Cardiac fibroblast (primary cell): ENCODE measurements around the gene LHFPL2.
A peak's percentile ranks its signal among the peaks of the same experiment; 100 is the strongest.
"Not testable (repeated sequence)": the region's sequence is repeated elsewhere in the genome, so short reads cannot be mapped to it uniquely, and the experiment has no call there.

Experiments
- DNase-seq, 2 donors: peaks; one replicate each; pipeline versions ENCODE4 v3.0.0 to v3.0.0-alpha.2; 2010; ENCODE audit warnings: low read depth in 2 of 2
- H3K4me3 ChIP-seq, 2 donors: replicated peaks in 1 of 2; 1 replicate in 1 of 2; 2 replicates in 1 of 2; pipeline ENCODE4 v1.5.1; 2011; ENCODE audit warnings: low read depth in 2 of 2, low read length in 2 of 2, mild to moderate bottlenecking in 2 of 2, moderate library complexity in 1 of 2
- CTCF ChIP-seq: IDR thresholded peaks from one replicate; pipeline ENCODE4 v1.5.1; 2011; ENCODE audit warnings: low read depth, mild to moderate bottlenecking, low read length, inconsistent platforms

The LHFPL2 gene

DNA sequence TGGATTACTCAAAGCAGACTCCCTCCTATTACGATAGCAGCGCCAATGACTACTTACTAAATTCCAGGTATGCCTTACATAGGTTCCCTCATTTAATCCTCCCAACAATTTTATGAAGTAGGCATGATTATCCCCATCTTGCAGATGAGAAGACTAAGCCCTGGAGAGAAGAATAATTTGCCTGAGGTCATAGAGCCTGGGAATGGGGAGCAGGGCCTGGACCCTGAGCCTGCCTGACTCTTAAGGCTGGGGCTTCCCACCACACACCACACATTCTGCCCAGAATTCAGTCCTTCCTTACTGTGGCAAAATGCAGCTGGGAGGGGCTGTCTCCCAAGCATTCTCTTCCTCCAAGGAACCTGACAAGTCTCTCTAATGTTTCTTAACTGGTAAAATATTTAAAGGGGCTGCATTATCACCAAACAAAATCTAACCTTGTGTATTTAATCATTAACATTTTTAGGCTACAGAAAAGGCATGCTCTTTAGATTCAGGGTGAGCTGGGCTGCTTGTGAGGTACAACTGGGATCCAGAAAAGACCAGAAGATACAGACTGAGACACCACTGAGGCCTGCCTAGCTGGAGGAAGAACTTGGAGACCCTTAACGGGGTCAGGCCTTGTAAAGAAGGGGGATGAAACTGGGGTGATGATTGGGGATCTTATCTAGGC, 26.1 kb downstream of the LHFPL2 start:
- H3K4me3 ChIP-seq = no peak overlapping the region
- DNase-seq = no peak
- TF ChIP-seq CTCF = no peak

DNA sequence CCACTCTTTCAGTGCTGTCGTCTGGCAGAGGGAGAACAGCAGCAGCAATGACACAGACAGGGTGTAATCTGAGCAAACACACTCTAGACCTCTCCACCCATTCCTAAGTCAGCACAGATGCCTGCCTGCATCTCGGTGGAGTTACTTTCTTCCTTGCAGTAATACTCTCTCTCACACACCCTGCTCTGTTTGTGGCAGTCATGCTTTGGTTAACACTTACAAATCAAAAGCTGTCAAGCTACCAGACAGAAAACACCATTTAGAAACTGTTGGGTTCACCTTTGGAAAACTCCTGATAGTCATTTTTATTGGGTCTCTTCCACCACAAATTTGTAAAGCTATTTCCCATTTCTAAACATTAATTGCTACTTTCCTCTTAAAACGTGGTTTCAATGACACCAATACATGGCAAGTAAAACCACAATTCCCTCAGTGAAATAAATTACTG, 27.3 kb downstream of the LHFPL2 start:
- no peak for TF ChIP-seq CTCF
- no peak for DNase-seq
- H3K4me3 ChIP-seq = no peak overlapping the region

DNA sequence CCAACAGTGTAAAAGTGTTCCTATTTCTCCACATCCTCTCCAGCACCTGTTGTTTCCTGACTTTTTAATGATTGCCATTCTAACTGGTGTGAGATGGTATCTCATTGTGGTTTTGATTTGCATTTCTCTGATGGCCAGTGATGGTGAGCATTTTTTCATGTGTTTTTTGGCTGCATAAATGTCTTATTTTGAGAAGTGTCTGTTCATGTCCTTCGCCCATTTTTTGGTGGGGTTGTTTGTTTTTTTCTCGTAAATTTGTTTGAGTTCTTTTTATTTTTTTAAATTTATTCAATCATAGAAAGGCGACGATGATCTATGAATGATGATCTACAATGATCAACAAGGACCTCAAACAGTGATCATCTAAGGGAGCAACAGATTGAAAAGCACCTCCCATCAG, 28.5 kb downstream of the LHFPL2 start:
- not testable (repeated sequence) for H3K4me3 ChIP-seq, DNase-seq

DNA sequence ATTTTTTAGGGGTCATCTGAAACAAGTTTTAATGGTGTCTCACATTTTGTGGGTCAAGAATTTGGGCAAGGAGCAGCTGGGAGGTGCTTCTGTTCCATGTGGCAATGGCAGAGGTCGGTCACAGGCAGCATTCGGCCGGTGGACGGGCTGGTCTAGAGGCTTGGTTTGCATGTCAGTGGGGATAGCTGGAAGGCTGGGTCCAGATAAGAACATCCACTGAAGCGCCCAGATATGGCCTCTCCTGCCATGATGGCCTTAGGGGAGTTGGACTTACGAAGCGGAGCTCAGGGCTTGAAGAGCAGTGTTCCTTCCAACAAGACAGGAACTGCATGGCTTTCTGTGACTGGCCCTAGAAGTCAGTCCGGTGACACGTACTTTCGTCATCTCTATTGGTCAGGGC, 30.3 kb downstream of the LHFPL2 start:
- H3K4me3 ChIP-seq = no peak overlapping the region
- no peak for DNase-seq
- no peak for TF ChIP-seq CTCF

DNA sequence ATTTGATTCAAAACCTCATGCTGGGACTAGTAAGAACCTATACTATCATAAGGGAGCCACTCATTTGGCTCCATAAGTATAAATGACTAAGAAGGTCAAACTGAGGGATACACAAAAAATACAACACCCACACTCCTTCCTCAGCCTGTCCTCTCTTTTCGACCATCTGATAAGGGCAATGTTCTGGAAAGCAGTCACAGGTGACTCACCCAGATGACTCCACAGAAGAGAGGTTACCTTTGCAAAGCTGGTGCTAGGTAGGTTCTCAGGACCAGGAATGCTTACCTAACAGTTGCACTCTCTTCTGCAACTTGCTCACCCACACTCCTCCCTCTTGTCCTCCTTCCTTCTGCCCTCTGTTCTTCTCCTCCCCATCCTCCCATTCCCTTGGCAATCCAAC, 32.9 kb downstream of the LHFPL2 start:
- DNase-seq = peak in 1 of 2 donors; percentile 49
- H3K4me3 ChIP-seq = no peak overlapping the region

GRCh38 chr5:78614816-78615215, 33.8 kb downstream of the LHFPL2 start:
- no peak for TF ChIP-seq CTCF
- no peak overlapping the region for H3K4me3 ChIP-seq
- no peak for DNase-seq

More for the DNA sequence above, 32.9 kb downstream of the LHFPL2 start:
- TF ChIP-seq CTCF = no peak

GRCh38 chr5:78613756-78614155, 34.8 kb downstream of the LHFPL2 start:
- no peak overlapping the region for H3K4me3 ChIP-seq
- TF ChIP-seq CTCF = no peak
- DNase-seq = no peak
